ENCODE measurements around the gene ROPN1. TPM values are rescaled to one million over a fixed set of nuclear protein-coding genes. Genes with fewer than 3 reads are reported as not detected.

The ROPN1 gene
- total and polyA plus RNA-seq, 2 experiments from 2014 or later, result 0.11 TPM; not detected in 1

GRCh38 chr3:123961508-123961856 lies 30.4 kb downstream of the ROPN1 start:
- no peak for ATAC-seq
- Histone ChIP-seq H3F3A (replicated peaks; ENCODE audit: low read depth) (0 out of 2 replicates have a peak, but pooled peaks cover 3% of the 10 kb centered on the region), H2AFZ (peak overlapping the region; percentile 26; the same call in 1 of the 2 replicates), H3K36me3 (ENCODE audit: insufficient read depth) (no peaks in the 10 kb centered on the region), H3K27ac (ENCODE audit: low read depth) (no peak overlapping the region), H3K27me3 (ENCODE audit: insufficient read depth) (peaks cover 10% of the 10 kb centered on the region), H4K20me1 (replicated peaks; ENCODE audit: insufficient read depth) (no peaks in the 10 kb centered on the region), H3K4me2 (peak overlapping the region; percentile 77), H3K4me3 (peak overlapping the region; percentile 72), H3K79me2 (replicated peaks; ENCODE audit: insufficient read depth) (peaks cover 28% of the 10 kb centered on the region), H3K9me2 (ENCODE audit: insufficient read depth) (no peaks in the 10 kb centered on the region), H3K4me1 (ENCODE audit: insufficient read depth) (peaks cover 5% of the 10 kb centered on the region; the same call in 1 of the 2 replicates)
- H3K36me3 Mint-ChIP-seq (ENCODE audit: low read depth), result peaks cover 3% of the 10 kb centered on the region; the same call in 1 of the 3 replicates
- H3K4me1 Mint-ChIP-seq, result peaks cover 9% of the 10 kb centered on the region; the same call in 2 of the 3 replicates
- H3K27ac Mint-ChIP-seq, result no peak overlapping the region
- no peaks in the 10 kb centered on the region for H3K9me3 Mint-ChIP-seq
- TF ChIP-seq REST (IDR thresholded peaks at IDR 0.05; ENCODE audit: unreplicated experiment) (no peak), POLR2AphosphoS5 (IDR thresholded peaks at IDR 0.05; ENCODE audit: low read depth) (no peak), STAT1 (IDR thresholded peaks at IDR 0.05; ENCODE audit: unreplicated experiment) (no peak), ZNF462 (CRISPR knock-in tag; IDR thresholded peaks at IDR 0.05) (no peak), ZNF114 (CRISPR knock-in tag; IDR thresholded peaks at IDR 0.05) (no peak), EZH2phosphoT487 (IDR thresholded peaks at IDR 0.05; ENCODE audit: unreplicated experiment) (no peak)
- TF ChIP-seq, protein P1, sequence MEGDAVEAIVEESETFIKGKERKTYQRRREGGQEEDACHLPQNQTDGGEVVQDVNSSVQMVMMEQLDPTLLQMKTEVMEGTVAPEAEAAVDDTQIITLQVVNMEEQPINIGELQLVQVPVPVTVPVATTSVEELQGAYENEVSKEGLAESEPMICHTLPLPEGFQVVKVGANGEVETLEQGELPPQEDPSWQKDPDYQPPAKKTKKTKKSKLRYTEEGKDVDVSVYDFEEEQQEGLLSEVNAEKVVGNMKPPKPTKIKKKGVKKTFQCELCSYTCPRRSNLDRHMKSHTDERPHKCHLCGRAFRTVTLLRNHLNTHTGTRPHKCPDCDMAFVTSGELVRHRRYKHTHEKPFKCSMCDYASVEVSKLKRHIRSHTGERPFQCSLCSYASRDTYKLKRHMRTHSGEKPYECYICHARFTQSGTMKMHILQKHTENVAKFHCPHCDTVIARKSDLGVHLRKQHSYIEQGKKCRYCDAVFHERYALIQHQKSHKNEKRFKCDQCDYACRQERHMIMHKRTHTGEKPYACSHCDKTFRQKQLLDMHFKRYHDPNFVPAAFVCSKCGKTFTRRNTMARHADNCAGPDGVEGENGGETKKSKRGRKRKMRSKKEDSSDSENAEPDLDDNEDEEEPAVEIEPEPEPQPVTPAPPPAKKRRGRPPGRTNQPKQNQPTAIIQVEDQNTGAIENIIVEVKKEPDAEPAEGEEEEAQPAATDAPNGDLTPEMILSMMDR (conservative IDR thresholded peaks at IDR 0.05; ENCODE audit: low read depth in 2 of 2), result no peak
- H3K4me3 Mint-ChIP-seq, result peak overlapping the region; percentile 98
- H3K27me3 Mint-ChIP-seq (ENCODE audit: insufficient read depth, low read depth, poor library complexity), result peaks cover 5% of the 10 kb centered on the region
- no peak for DNase-seq (ENCODE audit: low spot score)

Data from GM23338 (cell line).